HepG2 (cell line): ENCODE results near the gene SH3D19. TPM values are rescaled to one million over a fixed set of nuclear protein-coding genes. Genes with fewer than 3 reads are reported as not detected.

Experiments
- ATF4 ChIP-seq, 2 experiments: fragments of 450-650 bp in 1 of 2; sonication (generic) in 1 of 2; formaldehyde crosslinking; IDR thresholded peaks; 2 replicates each; pipeline versions ENCODE4 v1.5.0 to v1.8.0; 2020 to 2022; ENCODE audit warnings: mild to moderate bottlenecking in 1 of 2, missing genetic modification reagents in 1 of 2
- CCDC6 ChIP-seq: sonication (generic); formaldehyde crosslinking; IDR thresholded peaks from 2 replicates; pipeline ENCODE4 v1.8.1; 2022; ENCODE audit warnings: mild to moderate bottlenecking, missing genetic modification reagents, moderate library complexity
- ELK4 ChIP-seq: sonication (generic); formaldehyde crosslinking; IDR thresholded peaks from 2 replicates; pipeline ENCODE4 v1.9.0; 2021; ENCODE audit warnings: missing genetic modification reagents, borderline replicate concordance
- GMEB2 ChIP-seq: IDR thresholded peaks from 2 replicates; pipeline ENCODE4 v1.6.1; 2016; ENCODE audit warnings: missing biosample characterization, missing genetic modification reagents, low read depth
- HOXA5 ChIP-seq: sonication (generic); formaldehyde crosslinking; IDR thresholded peaks from 2 replicates; pipeline ENCODE4 v1.4.0; 2020; ENCODE audit warnings: missing genetic modification reagents
- JARID2 ChIP-seq: sonication (generic); formaldehyde crosslinking; IDR thresholded peaks from 2 replicates; pipeline ENCODE4 v1.8.1; 2023; ENCODE audit warnings: missing genetic modification reagents, inconsistent platforms; ENCODE audit not compliant: insufficient replicate concordance
- KDM2A ChIP-seq: sonication (generic); formaldehyde crosslinking; IDR thresholded peaks from 2 replicates; pipeline ENCODE4 v1.4.0; 2020; ENCODE audit warnings: low read depth, missing genetic modification reagents, borderline replicate concordance
- KDM5B ChIP-seq: sonication (generic); formaldehyde crosslinking; IDR thresholded peaks from 2 replicates; pipeline ENCODE4 v1.4.0; 2020; ENCODE audit warnings: missing genetic modification reagents, mild to moderate bottlenecking, borderline replicate concordance
- MIXL1 ChIP-seq: IDR thresholded peaks from 2 replicates; pipeline ENCODE4 v1.6.1; 2016
- RBM22 ChIP-seq: fragments of 200-400 bp; formaldehyde crosslinking; optimal IDR thresholded peaks from 2 replicates; pipeline ENCODE3; 2017; ENCODE audit warnings: mild to moderate bottlenecking, low read length, moderate library complexity
- ZKSCAN5 ChIP-seq: sonication (generic); formaldehyde crosslinking; IDR thresholded peaks from 2 replicates; pipeline ENCODE4 v1.5.1; 2020; ENCODE audit warnings: mild to moderate bottlenecking, missing genetic modification reagents
- ZNF256 ChIP-seq: sonication (generic); formaldehyde crosslinking; conservative IDR thresholded peaks from 2 replicates; pipeline ENCODE4 v1.4.0; 2020; ENCODE audit warnings: missing genetic modification reagents
- ZNF407 ChIP-seq: sonication (generic); formaldehyde crosslinking; IDR thresholded peaks from one replicate; pipeline ENCODE4 v1.5.1; 2020; ENCODE audit warnings: mild to moderate bottlenecking, missing genetic modification reagents; ENCODE audit errors: not compliant biosample characterization
- ZNF414 ChIP-seq: sonication (generic); formaldehyde crosslinking; IDR thresholded peaks from 2 replicates; pipeline ENCODE4 v1.5.0; 2020; ENCODE audit warnings: missing genetic modification reagents
- ZNF441 ChIP-seq: sonication (generic); formaldehyde crosslinking; IDR thresholded peaks from 2 replicates; pipeline ENCODE4 v1.7.0; 2021; ENCODE audit warnings: missing genetic modification reagents, borderline replicate concordance
- ZNF615 ChIP-seq: sonication (generic); formaldehyde crosslinking; IDR thresholded peaks from 2 replicates; pipeline ENCODE4 v1.5.0; 2020; ENCODE audit warnings: mild to moderate bottlenecking, missing genetic modification reagents, borderline replicate concordance
- polyA plus RNA-seq, 8 experiments: library from polyadenylated mRNA; depleted of rRNA in 3 of 8; stranded (reverse) in 7 of 8; unstranded in 1 of 8; fragments of >200 nt; fragmentation: Illumina TruSeq in 4 of 8; extraction: Trizol in 4 of 8; gene quantifications; 2 replicates each; pipeline versions ENCODE4 v1.2.1 to v1.2.3, GENCODE V29; 2011 to 2016; ENCODE audit warnings: low read depth in 4 of 8, missing spikeins in 1 of 8, mixed read lengths in 1 of 8; ENCODE audit not compliant: insufficient read depth in 1 of 8
- total RNA-seq, 5 experiments: library from RNA; depleted of rRNA; stranded (reverse); fragments of >200 nt; fragmentation: Illumina TruSeq; extraction: Trizol; gene quantifications; 2 replicates each; pipeline ENCODE4 v1.2.3, GENCODE V29; 2016; ENCODE audit warnings: low read depth in 1 of 5

Gene SH3D19
- total and polyA plus RNA-seq, 2 of the 13 experiments (the other 11 are each of a cell fraction or from before 2014, with no cell fraction given) = 31.2 to 38.0 TPM

GRCh38 chr4:151324752-151325110 lies 674 bp downstream of the SH3D19 start (continued):
- peak; percentile 10; the same call in 1 of the 2 replicates for TF ChIP-seq MIXL1
- TF ChIP-seq ATF4 (CRISPR knock-in tag; IDR thresholded peaks at IDR 0.05) = peak in 1 of 2 experiments; percentile 83; a peak in 2 of 4 replicates
- TF ChIP-seq KDM2A = peak; percentile 82
- TF ChIP-seq ZNF615 (CRISPR knock-in tag) = no peak
- no peak for TF ChIP-seq RBM22
- peak; percentile 0; the same call in 1 of the 2 replicates for TF ChIP-seq KDM5B (CRISPR knock-in tag)
- 0 out of 2 replicates have a peak, but pooled peaks have one; percentile 36 for TF ChIP-seq ZKSCAN5
- TF ChIP-seq HOXA5 (CRISPR knock-in tag) = peak; percentile 89; the same call in 1 of the 2 replicates
- TF ChIP-seq ELK4 (CRISPR knock-in tag) = no peak
- TF ChIP-seq GMEB2 (CRISPR knock-in tag) = no peak
- peak; percentile 83 for TF ChIP-seq ZNF414 (CRISPR knock-in tag)
- TF ChIP-seq ZNF407 = no peak
- TF ChIP-seq ZNF441 (CRISPR knock-in tag) = peak; percentile 72
- TF ChIP-seq CCDC6 (CRISPR knock-in tag) = peak; percentile 93; the same call in 1 of the 2 replicates
- TF ChIP-seq JARID2 (CRISPR knock-in tag) = peak; percentile 63
- no peak for TF ChIP-seq ZNF256 (CRISPR knock-in tag)
